Gastrocnemius medialis (tissue), 4 donors: Measurements from ENCODE around the gene CLPTM1L. TPM values are rescaled to one million over a fixed set of nuclear protein-coding genes. Genes with fewer than 3 reads are reported as not detected.

Experiments
- ATAC-seq, 2 donors: fragments of 150-250 bp; one replicate each; pipeline ENCODE4 v1.9.1; 2016
- DNase-seq, 2 donors: peaks; one replicate each; pipeline ENCODE4 v3.0.0-alpha.2; 2019
- H3K27ac ChIP-seq, 4 donors: fragments of 200-600 bp; sonication (generic); 1 replicate in 1 of 4; 2 replicates in 3 of 4; pipeline ENCODE4 v1.5.1; 2016 to 2018; ENCODE audit warnings: mild to moderate bottlenecking in 2 of 4, moderate library complexity in 1 of 4
- H3K27me3 ChIP-seq, 3 donors: fragments of 200-600 bp; sonication (generic) in 2 of 3; 1 replicate in 1 of 3; 2 replicates in 2 of 3; pipeline versions ENCODE4 v1.5.1 to v1.6.0; 2016 to 2019; ENCODE audit warnings: mild to moderate bottlenecking in 1 of 3, moderate library complexity in 1 of 3
- H3K36me3 ChIP-seq, 2 donors: fragments of 200-600 bp; sonication (generic) in 1 of 2; one replicate each; pipeline ENCODE4 v1.5.1; 2017 to 2018
- H3K4me1 ChIP-seq, 2 donors: fragments of 200-600 bp; sonication (generic) in 1 of 2; one replicate each; pipeline ENCODE4 v1.5.1; 2016 to 2017; ENCODE audit warnings: mild to moderate bottlenecking in 2 of 2
- H3K4me3 ChIP-seq, 4 donors: fragments of 200-600 bp; sonication (generic) in 3 of 4; 1 replicate in 1 of 4; 2 replicates in 3 of 4; pipeline ENCODE4 v1.5.1; 2016 to 2019; ENCODE audit warnings: mild to moderate bottlenecking in 2 of 4
- H3K9me3 ChIP-seq, 3 donors: fragments of 200-600 bp; sonication (generic) in 2 of 3; 1 replicate in 1 of 3; 2 replicates in 2 of 3; pipeline ENCODE4 v1.5.1; 2016 to 2019
- CTCF ChIP-seq, 5 experiments: fragments of 450-650 bp in 3 of 5; fragments of 200-600 bp in 2 of 5; sonication (generic) in 2 of 5; IDR thresholded peaks in 4 of 5; conservative IDR thresholded peaks in 1 of 5; 1 replicate in 4 of 5; 2 replicates in 1 of 5; pipeline ENCODE4 v1.5.1; 2016 to 2019; ENCODE audit warnings: antibody characterized with exemption in 5 of 5, mild to moderate bottlenecking in 3 of 5, moderate library complexity in 3 of 5
- POLR2A ChIP-seq, 2 donors: fragments of 450-650 bp; IDR thresholded peaks; one replicate each; pipeline ENCODE4 v1.6.1; 2017; ENCODE audit warnings: antibody characterized with exemption in 2 of 2, mild to moderate bottlenecking in 2 of 2, moderate library complexity in 2 of 2
- in situ Hi-C, 4 donors: fragments of 200-750 bp; cut with MboI; loops; one replicate each; pipeline versions ENCODE4 v1.15.0 to v1.8.0; 2017; ENCODE audit warnings: low sequenced_read_pairs in 4 of 4
- intact Hi-C: fragments of 100-400 bp; cut with DNase I; formaldehyde crosslinking; loops from one replicate; pipeline ENCODE4 v1.15.1; 2023; ENCODE audit warnings: low total_unique reads
- total RNA-seq, 4 donors: library from RNA; depleted of rRNA; stranded (reverse); fragments of >200 nt; gene quantifications; one replicate each; pipeline versions ENCODE4 v1.1.0 to v1.2.3, GENCODE V29; 2016

Gene CLPTM1L
- total RNA-seq, 4 donors from 2014 or later = 29.4 to 41.0 (median 36.8) TPM

DNA sequence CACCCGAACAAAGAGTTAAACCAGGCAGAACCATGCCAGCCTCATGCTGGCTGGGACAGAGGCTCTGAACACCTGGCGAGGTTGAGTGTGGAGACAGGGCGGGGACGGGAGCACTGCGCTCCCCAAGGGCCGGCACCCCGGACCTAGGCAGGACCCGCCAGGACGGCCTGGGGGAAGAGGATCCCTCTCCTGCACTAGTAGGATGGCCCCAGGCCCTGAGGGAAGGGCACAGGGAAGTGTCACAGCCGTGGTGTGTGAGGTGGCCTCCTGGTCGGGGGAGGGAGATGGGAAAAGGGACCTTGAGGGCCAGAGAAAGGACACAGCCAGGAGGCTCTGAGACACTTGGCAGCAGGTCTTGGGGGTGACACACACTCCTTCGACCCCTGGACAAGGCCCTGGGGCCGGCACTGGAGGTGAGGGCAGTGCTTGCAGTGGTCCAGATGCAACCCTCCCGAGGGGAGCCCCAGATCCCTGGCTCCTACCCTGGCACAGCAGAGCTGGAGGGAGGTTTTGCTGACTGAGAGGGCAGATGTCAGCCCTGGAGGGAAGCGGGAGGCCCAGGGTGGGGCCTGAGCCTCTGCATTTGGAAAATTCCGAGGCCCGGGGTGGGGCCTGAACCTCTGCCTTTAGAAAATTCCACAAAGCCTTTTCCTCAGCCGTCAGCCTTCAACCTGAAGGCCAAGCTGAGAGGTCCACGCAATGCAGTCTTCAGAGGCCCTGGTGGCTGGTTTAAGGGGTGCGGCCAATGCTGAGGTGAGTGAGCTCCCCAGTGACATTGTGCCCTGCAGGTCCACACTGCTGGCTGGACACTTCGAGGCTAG lies 25.3 kb downstream of the CLPTM1L start:
- Histone ChIP-seq H3K36me3 (peaks cover 0 to 71% of the 10 kb centered on the region in 2 donors), H3K4me3 (no peak overlapping the region), H3K9me3 (no peaks in the 10 kb centered on the region), H3K4me1 (peaks cover 6 to 12% of the 10 kb centered on the region in 2 donors), H3K27ac (no peak overlapping the region), H3K27me3 (no peaks in the 10 kb centered on the region)
- no peak for DNase-seq
- ATAC-seq = no peak
- intact Hi-C loops = no loop called here
- in situ Hi-C loops = no loop called here
- TF ChIP-seq CTCF (IDR thresholded peaks at IDR 0.05 in 4 of 5, conservative IDR thresholded peaks at IDR 0.05 in 1 of 5) = no peak
- TF ChIP-seq POLR2A (IDR thresholded peaks at IDR 0.05) = no peak

GRCh38 chr5:1318659-1319251 lies 26.1 kb downstream of the CLPTM1L start:
- H3K4me1 ChIP-seq = peaks cover 6 to 8% of the 10 kb centered on the region in 2 donors
- in situ Hi-C loops = no loop called here
- peaks cover 0 to 65% of the 10 kb centered on the region in 2 donors for H3K36me3 ChIP-seq

GRCh38 chr5:1317921-1318565 lies 26.9 kb downstream of the CLPTM1L start:
- Histone ChIP-seq H3K27ac (no peak overlapping the region), H3K27me3 (no peaks in the 10 kb centered on the region), H3K9me3 (no peaks in the 10 kb centered on the region), H3K36me3 (peaks cover 0 to 62% of the 10 kb centered on the region in 2 donors), H3K4me1 (peaks cover 6 to 8% of the 10 kb centered on the region in 2 donors), H3K4me3 (no peak overlapping the region)
- in situ Hi-C loops (no loop called here), intact Hi-C loops (no loop called here)
- DNase-seq = no peak
- ATAC-seq = no peak
- no peak for TF ChIP-seq POLR2A (IDR thresholded peaks at IDR 0.05)
- no peak for TF ChIP-seq CTCF (IDR thresholded peaks at IDR 0.05 in 4 of 5, conservative IDR thresholded peaks at IDR 0.05 in 1 of 5)

More at GRCh38 chr5:1318659-1319251, 26.1 kb downstream of the CLPTM1L start:
- H3K27me3 ChIP-seq = no peaks in the 10 kb centered on the region
- TF ChIP-seq POLR2A (IDR thresholded peaks at IDR 0.05) (no peak), CTCF (IDR thresholded peaks at IDR 0.05 in 4 of 5, conservative IDR thresholded peaks at IDR 0.05 in 1 of 5) (no peak)
- no peaks in the 10 kb centered on the region for H3K9me3 ChIP-seq
- no peak overlapping the region for H3K4me3 ChIP-seq
- ATAC-seq (no peak), DNase-seq (no peak)
- intact Hi-C loops = no loop called here
- H3K27ac ChIP-seq = no peak overlapping the region

GRCh38 chr5:1316588-1317340 lies 28.1 kb downstream of the CLPTM1L start:
- no peaks in the 10 kb centered on the region for H3K9me3 ChIP-seq
- no peak overlapping the region for H3K27ac ChIP-seq
- H3K4me1 ChIP-seq = peaks cover 6 to 8% of the 10 kb centered on the region in 2 donors
- no peak overlapping the region for H3K4me3 ChIP-seq
- no peak for DNase-seq
- ATAC-seq = no peak
- no peak for TF ChIP-seq POLR2A (IDR thresholded peaks at IDR 0.05)
- TF ChIP-seq CTCF (IDR thresholded peaks at IDR 0.05 in 4 of 5, conservative IDR thresholded peaks at IDR 0.05 in 1 of 5) = no peak
- in situ Hi-C loops (no loop called here), intact Hi-C loops (no loop called here)
- peaks cover 0 to under 1% (median 0%) of the 10 kb centered on the region in 3 donors for H3K27me3 ChIP-seq
- peaks cover 0 to 49% of the 10 kb centered on the region in 2 donors for H3K36me3 ChIP-seq
